ENCODE measurements around the gene CRYBG2. TPM values are rescaled to one million over a fixed set of nuclear protein-coding genes. Genes with fewer than 3 reads are reported as not detected.
A peak's percentile ranks its signal among the peaks of the same experiment; 100 is the strongest.

The CRYBG2 gene
- total and polyA plus RNA-seq, 10 of the 15 experiments (the other 5 are each of a cell fraction or from before 2014, with no cell fraction given), result 0.03 to 1.2 (median 0.11) TPM; not detected in 4

DNA sequence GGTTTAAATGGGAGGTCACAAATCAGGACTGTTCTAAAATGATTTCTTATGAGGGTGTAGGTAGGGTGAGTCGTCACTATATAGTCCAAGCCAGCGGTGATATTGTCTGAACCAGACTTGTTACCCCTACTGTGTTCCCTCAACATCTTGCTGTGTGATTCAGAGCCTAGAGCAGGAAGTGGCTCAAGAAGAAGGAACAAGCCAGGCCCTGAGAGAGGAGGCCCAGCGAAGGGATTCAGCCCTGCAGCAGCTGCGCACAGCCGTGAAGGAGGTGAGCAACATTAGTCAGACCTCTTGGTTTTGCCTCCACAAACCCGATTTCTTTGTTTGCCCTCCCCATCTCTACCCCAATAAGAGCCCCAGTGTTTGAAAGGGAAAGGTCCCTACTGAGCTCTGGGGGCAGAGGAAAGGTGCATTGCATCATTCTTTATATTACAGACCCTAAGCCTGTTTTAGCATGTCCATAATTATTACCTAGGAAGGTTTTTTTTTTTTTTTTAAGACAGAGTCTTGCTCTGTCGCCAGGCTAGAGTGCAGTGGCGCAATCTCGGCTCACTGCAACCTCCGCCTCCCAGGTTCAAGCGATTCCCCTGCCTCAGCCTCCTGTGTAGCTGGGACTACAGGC is 79.0 kb downstream of the CRYBG2 start:
- no peak overlapping the region for H2AFZ ChIP-seq (ENCODE audit: control insufficient read depth, low read depth, low read length)
- ChIA-PET POLR2A (no interaction called here), SMC1A (ENCODE audit: uncharacterized antibody, unreplicated experiment) (interaction anchor here (1.1 to 9.1 kb wide), 10 partner anchors 10 to 142 kb away, joined by 3 to 119 read pairs (median 3); partner anchors contain the start of gene CD52), CTCF (interaction anchor here (0.6 to 18.0 kb wide), 16 partner anchors 12 to 239 kb away, joined by 3 to 879 read pairs (median 5); partner anchors contain the start of genes CD52 and CEP85), RAD21 (ENCODE audit: unreplicated experiment) (interaction anchor here (0.7 to 8.9 kb wide), 5 partner anchors 38 to 142 kb away, joined by 3 to 113 read pairs (median 3); partner anchors contain the start of genes CD52 and CEP85)
- no peak overlapping the region for H3K4me2 ChIP-seq (ENCODE audit: control insufficient read depth, insufficient read depth)
- no peak overlapping the region for H3K9ac ChIP-seq (ENCODE audit: control insufficient read depth, insufficient read depth, low read length)
- H3K9me3 ChIP-seq (replicated peaks; ENCODE audit: control insufficient read depth, insufficient read depth, low read length), result no peaks in the 10 kb centered on the region
- H3K36me3 ChIP-seq (ENCODE audit: control insufficient read depth in 2 of 2, insufficient read depth in 2 of 2, low read length in 1 of 2), result peaks cover 17 to 19% of the 10 kb centered on the region in 2 experiments
- H4K20me1 ChIP-seq (ENCODE audit: control insufficient read depth, insufficient read depth), result no peaks in the 10 kb centered on the region
- 0 out of 2 replicates have a peak overlapping the region, but pooled peaks have one; percentile 1 for H3K27ac ChIP-seq (ENCODE audit: control insufficient read depth, insufficient read depth)
- intact Hi-C loops (cut with micrococcal nuclease; ENCODE audit: unreplicated experiment), result loop anchor here (1.0 kb wide), 1 partner anchor 46 kb away; no protein-coding TSS in a partner anchor
- TF ChIP-seq NR2C2 (IDR thresholded peaks at IDR 0.05; ENCODE audit: borderline replicate concordance, control insufficient read depth, insufficient read length, low read depth) (no peak), KLF5 (IDR thresholded peaks at IDR 0.05; ENCODE audit: partially characterized antibody) (no peak), SIN3A (IDR thresholded peaks at IDR 0.05; ENCODE audit: low read depth, low read length) (no peak), PML (IDR thresholded peaks at IDR 0.05; ENCODE audit: low read length) (no peak), ZNF274 (IDR thresholded peaks at IDR 0.05; ENCODE audit: insufficient read depth, insufficient read length) (no peak), SUPT20H (IDR thresholded peaks at IDR 0.05; ENCODE audit: borderline replicate concordance, control insufficient read depth, low read depth, low read length) (no peak), ZBED1 (IDR thresholded peaks at IDR 0.05; ENCODE audit: borderline replicate concordance) (no peak), ZNF217 (IDR thresholded peaks at IDR 0.05) (no peak), NFYB (IDR thresholded peaks at IDR 0.05; ENCODE audit: insufficient read depth, low read depth, low read length) (no peak)
- TF ChIP-seq, protein P1, sequence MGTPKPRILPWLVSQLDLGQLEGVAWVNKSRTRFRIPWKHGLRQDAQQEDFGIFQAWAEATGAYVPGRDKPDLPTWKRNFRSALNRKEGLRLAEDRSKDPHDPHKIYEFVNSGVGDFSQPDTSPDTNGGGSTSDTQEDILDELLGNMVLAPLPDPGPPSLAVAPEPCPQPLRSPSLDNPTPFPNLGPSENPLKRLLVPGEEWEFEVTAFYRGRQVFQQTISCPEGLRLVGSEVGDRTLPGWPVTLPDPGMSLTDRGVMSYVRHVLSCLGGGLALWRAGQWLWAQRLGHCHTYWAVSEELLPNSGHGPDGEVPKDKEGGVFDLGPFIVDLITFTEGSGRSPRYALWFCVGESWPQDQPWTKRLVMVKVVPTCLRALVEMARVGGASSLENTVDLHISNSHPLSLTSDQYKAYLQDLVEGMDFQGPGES (IDR thresholded peaks at IDR 0.05), result no peak
- TF ChIP-seq, protein P2, sequence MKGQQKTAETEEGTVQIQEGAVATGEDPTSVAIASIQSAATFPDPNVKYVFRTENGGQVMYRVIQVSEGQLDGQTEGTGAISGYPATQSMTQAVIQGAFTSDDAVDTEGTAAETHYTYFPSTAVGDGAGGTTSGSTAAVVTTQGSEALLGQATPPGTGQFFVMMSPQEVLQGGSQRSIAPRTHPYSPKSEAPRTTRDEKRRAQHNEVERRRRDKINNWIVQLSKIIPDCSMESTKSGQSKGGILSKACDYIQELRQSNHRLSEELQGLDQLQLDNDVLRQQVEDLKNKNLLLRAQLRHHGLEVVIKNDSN (IDR thresholded peaks at IDR 0.05; ENCODE audit: borderline replicate concordance, extremely low read length, insufficient read depth, low read depth, low read length), result no peak
- WGBS (ENCODE audit: insufficient coverage, insufficient replicate concordance, low lambda C conversion rate, missing lambda C conversion rate), result 75% methylated on average over 11 of the region's 11 CpGs
- DNase-seq (ENCODE audit: low read depth, low spot score), result no peak
- peaks cover 8% of the 10 kb centered on the region for H3K79me2 ChIP-seq (ENCODE audit: control insufficient read depth, insufficient read depth, low read length)
- no peaks in the 10 kb centered on the region for H3K27me3 ChIP-seq (replicated peaks in 1 of 2; ENCODE audit: control insufficient read depth in 2 of 2, insufficient read depth in 2 of 2, low read length in 1 of 2)
- no TSS peak for BruUV-seq (replicated peaks)
- in situ Hi-C loops (cut with MboI), result no loop called here
- no peak for ATAC-seq
- peaks cover 32% of the 10 kb centered on the region for H3K4me1 ChIP-seq (ENCODE audit: control insufficient read depth, insufficient read depth, low read length)
- H3K4me3 ChIP-seq, result no peak overlapping the region
- no peak for FAIRE-seq

Other genes with a start within 250 kb of the CRYBG2 start
Only the 7 nearest of the 16 such genes appear.
- gene SH3BGRL3, start 74.0 kb downstream of the CRYBG2 start, total RNA-seq (2014; rRNA removed), result 42.6 and 52.9 TPM in 2 replicates
- 45.9 and 46.9 TPM in 2 replicates for gene SH3BGRL3, start 74.0 kb downstream of the CRYBG2 start, total RNA-seq (2014; rRNA removed; fragmentation: Illumina TruSeq; extraction: Trizol)
- 111 and 116 TPM in 2 replicates for gene SH3BGRL3, start 74.0 kb downstream of the CRYBG2 start, total RNA-seq (2021)
- 26.3 and 39.7 TPM in 2 replicates for gene SH3BGRL3, start 74.0 kb downstream of the CRYBG2 start, polyA plus RNA-seq (2011; rRNA removed)
- 95.2 and 135 TPM in 2 replicates for gene SH3BGRL3, start 74.0 kb downstream of the CRYBG2 start, polyA plus RNA-seq (2014; fragmentation: Illumina TruSeq; extraction: Trizol)
- 100 to 1,000 TPM; 121 to 129 TPM for gene SH3BGRL3, start 74.0 kb downstream of the CRYBG2 start, polyA plus RNA-seq (2014; fragmentation: Nextera tagmentation; extraction: Ambion mirVana)
- gene SH3BGRL3, start 74.0 kb downstream of the CRYBG2 start, polyA plus RNA-seq (2014; rRNA removed), result 42.3 and 57.1 TPM in 2 replicates
- 100 to 1,000 TPM; 344 to 390 TPM for gene SH3BGRL3, start 74.0 kb downstream of the CRYBG2 start, polyA plus RNA-seq (2016; fragmentation: Nextera tagmentation; extraction: Ambion mirVana)
- 8.1 and 8.5 TPM in 2 replicates for gene UBXN11, start 47.5 kb downstream of the CRYBG2 start, total RNA-seq (2014; rRNA removed)
- 5.7 and 6.2 TPM in 2 replicates for gene UBXN11, start 47.5 kb downstream of the CRYBG2 start, total RNA-seq (2014; rRNA removed; fragmentation: Illumina TruSeq; extraction: Trizol)
- 16.8 and 19.3 TPM in 2 replicates for gene UBXN11, start 47.5 kb downstream of the CRYBG2 start, total RNA-seq (2021)
- gene UBXN11, start 47.5 kb downstream of the CRYBG2 start, polyA plus RNA-seq (2011; rRNA removed), result 7.6 and 10.8 TPM in 2 replicates
- 3.5 and 8.1 TPM in 2 replicates for gene UBXN11, start 47.5 kb downstream of the CRYBG2 start, polyA plus RNA-seq (2014; fragmentation: Illumina TruSeq; extraction: Trizol)
- 1 to 10 TPM in 1 of 2 experiments, under 1 TPM in 1; 0.32 to 1.2 TPM for gene UBXN11, start 47.5 kb downstream of the CRYBG2 start, polyA plus RNA-seq (2014; fragmentation: Nextera tagmentation; extraction: Ambion mirVana)
- 24.3 and 26.5 TPM in 2 replicates for gene UBXN11, start 47.5 kb downstream of the CRYBG2 start, polyA plus RNA-seq (2014; rRNA removed)
- 10 to 100 TPM; 27.7 to 34.4 TPM for gene UBXN11, start 47.5 kb downstream of the CRYBG2 start, polyA plus RNA-seq (2016; fragmentation: Nextera tagmentation; extraction: Ambion mirVana)
- 237 and 262 TPM in 2 replicates for gene CD52, start 36.2 kb downstream of the CRYBG2 start, total RNA-seq (2014; rRNA removed)
- 637 and 673 TPM in 2 replicates for gene CD52, start 36.2 kb downstream of the CRYBG2 start, total RNA-seq (2014; rRNA removed; fragmentation: Illumina TruSeq; extraction: Trizol)
- 291 and 301 TPM in 2 replicates for gene CD52, start 36.2 kb downstream of the CRYBG2 start, total RNA-seq (2021)
- gene CD52, start 36.2 kb downstream of the CRYBG2 start, polyA plus RNA-seq (2011; rRNA removed), result 453 and 508 TPM in 2 replicates
- gene CD52, start 36.2 kb downstream of the CRYBG2 start, polyA plus RNA-seq (2014; fragmentation: Illumina TruSeq; extraction: Trizol), result 882 and 1,118 TPM in 2 replicates
- gene CD52, start 36.2 kb downstream of the CRYBG2 start, polyA plus RNA-seq (2014; fragmentation: Nextera tagmentation; extraction: Ambion mirVana), result 1,000 to 10,000 TPM; 2,664 to 2,736 TPM
- gene CD52, start 36.2 kb downstream of the CRYBG2 start, polyA plus RNA-seq (2014; rRNA removed), result 488 and 610 TPM in 2 replicates
- 100 to 1,000 TPM; 382 to 390 TPM for gene CD52, start 36.2 kb downstream of the CRYBG2 start, polyA plus RNA-seq (2016; fragmentation: Nextera tagmentation; extraction: Ambion mirVana)
- gene ZNF683, start 18.6 kb upstream of the CRYBG2 start, total RNA-seq (2014; rRNA removed), result not detected in 2 replicates
- gene ZNF683, start 18.6 kb upstream of the CRYBG2 start, total RNA-seq (2014; rRNA removed; fragmentation: Illumina TruSeq; extraction: Trizol), result not detected in 2 replicates
- not detected in 2 replicates for gene ZNF683, start 18.6 kb upstream of the CRYBG2 start, total RNA-seq (2021)
- not detected in 2 replicates for gene ZNF683, start 18.6 kb upstream of the CRYBG2 start, polyA plus RNA-seq (2011; rRNA removed)
- gene ZNF683, start 18.6 kb upstream of the CRYBG2 start, polyA plus RNA-seq (2014; fragmentation: Illumina TruSeq; extraction: Trizol), result not detected in 2 replicates
- not detected for gene ZNF683, start 18.6 kb upstream of the CRYBG2 start, polyA plus RNA-seq (2014; fragmentation: Nextera tagmentation; extraction: Ambion mirVana)
- not detected in 2 replicates for gene ZNF683, start 18.6 kb upstream of the CRYBG2 start, polyA plus RNA-seq (2014; rRNA removed)
- not detected for gene ZNF683, start 18.6 kb upstream of the CRYBG2 start, polyA plus RNA-seq (2016; fragmentation: Nextera tagmentation; extraction: Ambion mirVana)
- gene LIN28A, start 56.7 kb upstream of the CRYBG2 start, total RNA-seq (2014; rRNA removed), result not detected in 2 replicates
- gene LIN28A, start 56.7 kb upstream of the CRYBG2 start, total RNA-seq (2014; rRNA removed; fragmentation: Illumina TruSeq; extraction: Trizol), result not detected in 2 replicates
- gene LIN28A, start 56.7 kb upstream of the CRYBG2 start, total RNA-seq (2021), result 0.58 and 0.59 TPM in 2 replicates
- not detected in 2 replicates for gene LIN28A, start 56.7 kb upstream of the CRYBG2 start, polyA plus RNA-seq (2011; rRNA removed)
- gene LIN28A, start 56.7 kb upstream of the CRYBG2 start, polyA plus RNA-seq (2014; fragmentation: Illumina TruSeq; extraction: Trizol), result not detected in 2 replicates
- not detected for gene LIN28A, start 56.7 kb upstream of the CRYBG2 start, polyA plus RNA-seq (2014; fragmentation: Nextera tagmentation; extraction: Ambion mirVana)
- not detected in 2 replicates for gene LIN28A, start 56.7 kb upstream of the CRYBG2 start, polyA plus RNA-seq (2014; rRNA removed)
- under 1 TPM; 0.13 to 0.30 TPM for gene LIN28A, start 56.7 kb upstream of the CRYBG2 start, polyA plus RNA-seq (2016; fragmentation: Nextera tagmentation; extraction: Ambion mirVana)
- gene DHDDS, start 78.2 kb upstream of the CRYBG2 start, total RNA-seq (2014; rRNA removed), result 33.1 and 33.2 TPM in 2 replicates
- 35.6 and 38.5 TPM in 2 replicates for gene DHDDS, start 78.2 kb upstream of the CRYBG2 start, total RNA-seq (2014; rRNA removed; fragmentation: Illumina TruSeq; extraction: Trizol)
- 41.6 and 46.9 TPM in 2 replicates for gene DHDDS, start 78.2 kb upstream of the CRYBG2 start, total RNA-seq (2021)
- gene DHDDS, start 78.2 kb upstream of the CRYBG2 start, polyA plus RNA-seq (2011; rRNA removed), result 37.2 and 38.7 TPM in 2 replicates
- gene DHDDS, start 78.2 kb upstream of the CRYBG2 start, polyA plus RNA-seq (2014; fragmentation: Illumina TruSeq; extraction: Trizol), result 37.2 and 49.5 TPM in 2 replicates
- 10 to 100 TPM; 22.7 to 27.2 TPM for gene DHDDS, start 78.2 kb upstream of the CRYBG2 start, polyA plus RNA-seq (2014; fragmentation: Nextera tagmentation; extraction: Ambion mirVana)
- gene DHDDS, start 78.2 kb upstream of the CRYBG2 start, polyA plus RNA-seq (2014; rRNA removed), result 34.7 TPM in 2 replicates
- gene DHDDS, start 78.2 kb upstream of the CRYBG2 start, polyA plus RNA-seq (2016; fragmentation: Nextera tagmentation; extraction: Ambion mirVana), result 10 to 100 TPM; 45.4 to 47.5 TPM
- gene HMGN2, start 118.3 kb upstream of the CRYBG2 start, total RNA-seq (2014; rRNA removed), result 678 and 698 TPM in 2 replicates
- 496 and 526 TPM in 2 replicates for gene HMGN2, start 118.3 kb upstream of the CRYBG2 start, total RNA-seq (2014; rRNA removed; fragmentation: Illumina TruSeq; extraction: Trizol)
- gene HMGN2, start 118.3 kb upstream of the CRYBG2 start, total RNA-seq (2021), result 687 and 709 TPM in 2 replicates
- 249 and 328 TPM in 2 replicates for gene HMGN2, start 118.3 kb upstream of the CRYBG2 start, polyA plus RNA-seq (2011; rRNA removed)
- gene HMGN2, start 118.3 kb upstream of the CRYBG2 start, polyA plus RNA-seq (2014; fragmentation: Illumina TruSeq; extraction: Trizol), result 937 and 999 TPM in 2 replicates
- 100 to 1,000 TPM; 615 to 830 TPM for gene HMGN2, start 118.3 kb upstream of the CRYBG2 start, polyA plus RNA-seq (2014; fragmentation: Nextera tagmentation; extraction: Ambion mirVana)
- 348 and 380 TPM in 2 replicates for gene HMGN2, start 118.3 kb upstream of the CRYBG2 start, polyA plus RNA-seq (2014; rRNA removed)
- 1,000 to 10,000 TPM; 2,526 to 2,682 TPM for gene HMGN2, start 118.3 kb upstream of the CRYBG2 start, polyA plus RNA-seq (2016; fragmentation: Nextera tagmentation; extraction: Ambion mirVana)

Data from GM12878 (cell line).